Measurements from ENCODE around the gene PLA1A. TPM values are rescaled to one million over a fixed set of nuclear protein-coding genes. Genes with fewer than 3 reads are reported as not detected.

The PLA1A gene
- total RNA-seq, 1 experiment from 2014 or later = not detected

DNA sequence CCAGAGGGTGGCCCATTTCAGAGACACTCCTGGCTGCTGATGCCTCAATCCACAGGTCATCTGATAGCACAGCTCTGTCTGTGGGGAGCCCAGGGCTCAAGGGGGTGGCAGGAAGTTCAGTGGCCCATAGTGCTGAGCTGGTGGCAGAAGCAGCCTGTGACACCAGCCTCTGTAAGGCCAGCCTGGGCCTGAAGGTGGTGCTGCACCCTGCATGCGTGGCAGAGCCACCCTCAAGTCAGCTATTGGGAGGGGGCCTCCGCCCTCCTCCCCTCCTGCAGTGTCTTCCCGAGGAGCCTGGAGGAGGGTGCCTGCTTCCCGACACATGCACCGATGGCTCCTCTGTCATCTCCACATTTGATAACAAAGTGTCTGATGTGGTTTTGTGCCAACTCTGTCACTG, 3.0 kb downstream of the PLA1A start:
- CTCF ChIA-PET = interaction anchor here (0.6 to 1.4 kb wide), 2 partner anchors 76 to 214 kb away, joined by 3 to 4 read pairs; no protein-coding TSS in a partner anchor
- Histone ChIP-seq H3K36me3 (ENCODE audit: insufficient read depth, low read length, poor library complexity, severe bottlenecking) (no peaks in the 10 kb centered on the region), H3K4me1 (ENCODE audit: insufficient read depth, low read length, poor library complexity, severe bottlenecking) (no peaks in the 10 kb centered on the region), H3K4me3 (ENCODE audit: low read depth, low read length, poor library complexity, severe bottlenecking) (no peak overlapping the region), H3K9me3 (ENCODE audit: low read depth, low read length, poor library complexity, severe bottlenecking) (no peaks in the 10 kb centered on the region), H3K27me3 (replicated peaks; ENCODE audit: insufficient read depth, low read depth, low read length, poor library complexity) (no peaks in the 10 kb centered on the region), H3K27ac (ENCODE audit: low read depth, low read length, poor library complexity, severe bottlenecking) (no peak overlapping the region)
- POLR2A ChIA-PET (ENCODE audit: low non-redundant PET) = no interaction called here
- BruUV-seq (replicated peaks) = no TSS peak
- peak; percentile 58 for DNase-seq (ENCODE audit: low spot score)
- intact Hi-C loops (cut with micrococcal nuclease; ENCODE audit: unreplicated experiment) = loop anchor here (2.0 kb wide), 1 partner anchor 76 kb away; the partner anchor contains the start of gene COX17
- no peak for TF ChIP-seq EZH2 (IDR thresholded peaks at IDR 0.05; ENCODE audit: borderline replicate concordance, low read depth, low read length, poor library complexity, severe bottlenecking)
- TF ChIP-seq, protein P1, sequence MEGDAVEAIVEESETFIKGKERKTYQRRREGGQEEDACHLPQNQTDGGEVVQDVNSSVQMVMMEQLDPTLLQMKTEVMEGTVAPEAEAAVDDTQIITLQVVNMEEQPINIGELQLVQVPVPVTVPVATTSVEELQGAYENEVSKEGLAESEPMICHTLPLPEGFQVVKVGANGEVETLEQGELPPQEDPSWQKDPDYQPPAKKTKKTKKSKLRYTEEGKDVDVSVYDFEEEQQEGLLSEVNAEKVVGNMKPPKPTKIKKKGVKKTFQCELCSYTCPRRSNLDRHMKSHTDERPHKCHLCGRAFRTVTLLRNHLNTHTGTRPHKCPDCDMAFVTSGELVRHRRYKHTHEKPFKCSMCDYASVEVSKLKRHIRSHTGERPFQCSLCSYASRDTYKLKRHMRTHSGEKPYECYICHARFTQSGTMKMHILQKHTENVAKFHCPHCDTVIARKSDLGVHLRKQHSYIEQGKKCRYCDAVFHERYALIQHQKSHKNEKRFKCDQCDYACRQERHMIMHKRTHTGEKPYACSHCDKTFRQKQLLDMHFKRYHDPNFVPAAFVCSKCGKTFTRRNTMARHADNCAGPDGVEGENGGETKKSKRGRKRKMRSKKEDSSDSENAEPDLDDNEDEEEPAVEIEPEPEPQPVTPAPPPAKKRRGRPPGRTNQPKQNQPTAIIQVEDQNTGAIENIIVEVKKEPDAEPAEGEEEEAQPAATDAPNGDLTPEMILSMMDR (conservative IDR thresholded peaks at IDR 0.05; ENCODE audit: low read depth, low read length) = peak; percentile 72

DNA sequence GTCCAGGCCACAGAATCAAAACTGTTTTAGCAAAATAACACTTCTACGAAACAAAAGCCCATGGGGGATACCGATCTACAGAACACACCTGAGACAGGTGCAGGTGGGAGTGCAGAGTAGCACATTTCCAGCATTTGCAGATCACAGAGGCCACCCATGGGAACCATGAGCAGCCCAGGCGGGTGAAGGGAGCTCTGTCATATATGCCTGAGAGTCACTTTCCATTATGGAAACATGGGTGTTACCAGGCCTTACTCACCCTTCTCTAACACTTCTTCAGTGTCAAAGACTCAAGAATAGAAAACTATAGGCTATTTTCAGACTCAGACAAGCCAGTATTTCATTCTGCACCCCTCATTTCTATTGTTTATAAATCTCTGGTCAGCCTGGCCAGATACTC, 3.5 kb downstream of the PLA1A start:
- intact Hi-C loops (cut with micrococcal nuclease; ENCODE audit: unreplicated experiment) = loop anchor here (2.0 kb wide), 1 partner anchor 76 kb away; the partner anchor contains the start of gene COX17
- TF ChIP-seq, protein P1 (conservative IDR thresholded peaks at IDR 0.05; ENCODE audit: low read depth, low read length) = no peak
- no peak for TF ChIP-seq EZH2 (IDR thresholded peaks at IDR 0.05; ENCODE audit: borderline replicate concordance, low read depth, low read length, poor library complexity, severe bottlenecking)
- BruUV-seq (replicated peaks) = no TSS peak
- Histone ChIP-seq H3K9me3 (ENCODE audit: low read depth, low read length, poor library complexity, severe bottlenecking) (no peaks in the 10 kb centered on the region), H3K4me1 (ENCODE audit: insufficient read depth, low read length, poor library complexity, severe bottlenecking) (no peaks in the 10 kb centered on the region), H3K27ac (ENCODE audit: low read depth, low read length, poor library complexity, severe bottlenecking) (no peak overlapping the region), H3K27me3 (replicated peaks; ENCODE audit: insufficient read depth, low read depth, low read length, poor library complexity) (no peaks in the 10 kb centered on the region), H3K4me3 (ENCODE audit: low read depth, low read length, poor library complexity, severe bottlenecking) (no peak overlapping the region), H3K36me3 (ENCODE audit: insufficient read depth, low read length, poor library complexity, severe bottlenecking) (no peaks in the 10 kb centered on the region)
- CTCF ChIA-PET = interaction anchor here (0.6 to 1.4 kb wide), 2 partner anchors 76 to 214 kb away, joined by 3 to 4 read pairs; no protein-coding TSS in a partner anchor
- DNase-seq (ENCODE audit: low spot score) = no peak
- POLR2A ChIA-PET (ENCODE audit: low non-redundant PET) = no interaction called here

DNA sequence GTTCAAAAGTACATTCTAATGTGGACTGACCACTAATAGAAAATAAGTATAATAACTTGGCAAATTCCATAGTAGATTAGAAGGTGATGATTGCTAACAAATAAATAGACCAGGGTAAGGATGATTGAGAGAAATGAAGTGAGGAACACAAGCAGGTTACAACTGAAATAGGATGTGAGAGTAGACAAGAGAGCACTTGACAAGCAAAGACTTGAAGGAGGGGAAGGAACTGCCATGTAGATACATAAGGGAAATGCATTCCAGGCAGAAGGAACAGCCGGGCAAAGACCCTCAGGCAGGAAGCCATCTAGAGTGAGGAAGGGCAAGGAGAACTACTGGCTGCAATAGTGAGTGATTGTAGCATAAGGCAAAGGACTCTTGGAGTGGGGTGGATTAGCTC, 5.0 kb downstream of the PLA1A start:
- no TSS peak for BruUV-seq (replicated peaks)
- CTCF ChIA-PET = no interaction called here
- Histone ChIP-seq H3K4me3 (ENCODE audit: low read depth, low read length, poor library complexity, severe bottlenecking) (no peak overlapping the region), H3K27me3 (replicated peaks; ENCODE audit: insufficient read depth, low read depth, low read length, poor library complexity) (no peaks in the 10 kb centered on the region), H3K27ac (ENCODE audit: low read depth, low read length, poor library complexity, severe bottlenecking) (no peak overlapping the region), H3K9me3 (ENCODE audit: low read depth, low read length, poor library complexity, severe bottlenecking) (no peaks in the 10 kb centered on the region), H3K36me3 (ENCODE audit: insufficient read depth, low read length, poor library complexity, severe bottlenecking) (no peaks in the 10 kb centered on the region), H3K4me1 (ENCODE audit: insufficient read depth, low read length, poor library complexity, severe bottlenecking) (no peaks in the 10 kb centered on the region)
- intact Hi-C loops (cut with micrococcal nuclease; ENCODE audit: unreplicated experiment) = no loop called here
- POLR2A ChIA-PET (ENCODE audit: low non-redundant PET) = no interaction called here
- TF ChIP-seq EZH2 (IDR thresholded peaks at IDR 0.05; ENCODE audit: borderline replicate concordance, low read depth, low read length, poor library complexity, severe bottlenecking) = no peak
- DNase-seq (ENCODE audit: low spot score) = no peak

DNA sequence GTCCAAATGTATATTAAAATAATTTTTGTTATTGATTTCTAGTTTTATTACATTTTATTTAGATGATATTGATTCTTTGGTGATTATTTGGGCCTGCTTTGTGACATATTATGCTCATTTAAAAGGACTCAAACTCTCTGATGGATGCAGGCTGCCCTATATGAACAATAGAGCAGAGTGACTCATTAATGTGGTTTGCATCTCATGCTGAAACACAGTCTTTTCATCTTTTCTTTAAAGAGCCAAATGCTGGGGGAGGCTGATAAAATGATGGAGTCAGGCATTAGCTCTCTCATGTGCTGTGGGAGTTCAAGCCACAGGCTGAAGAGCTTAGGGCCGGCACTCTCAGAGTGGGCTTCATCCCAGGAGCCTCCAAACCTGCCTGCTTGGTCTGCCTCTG, 7.2 kb downstream of the PLA1A start:
- DNase-seq (ENCODE audit: low spot score) = no peak
- Histone ChIP-seq H3K27ac (ENCODE audit: low read depth, low read length, poor library complexity, severe bottlenecking) (no peak overlapping the region), H3K4me1 (ENCODE audit: insufficient read depth, low read length, poor library complexity, severe bottlenecking) (peaks cover 5% of the 10 kb centered on the region), H3K27me3 (replicated peaks; ENCODE audit: insufficient read depth, low read depth, low read length, poor library complexity) (no peaks in the 10 kb centered on the region), H3K4me3 (ENCODE audit: low read depth, low read length, poor library complexity, severe bottlenecking) (no peak overlapping the region), H3K36me3 (ENCODE audit: insufficient read depth, low read length, poor library complexity, severe bottlenecking) (no peaks in the 10 kb centered on the region), H3K9me3 (ENCODE audit: low read depth, low read length, poor library complexity, severe bottlenecking) (no peaks in the 10 kb centered on the region)
- BruUV-seq (replicated peaks) = no TSS peak
- TF ChIP-seq, protein P1 (conservative IDR thresholded peaks at IDR 0.05; ENCODE audit: low read depth, low read length) = no peak
- no peak for TF ChIP-seq EZH2 (IDR thresholded peaks at IDR 0.05; ENCODE audit: borderline replicate concordance, low read depth, low read length, poor library complexity, severe bottlenecking)
- ChIA-PET CTCF (no interaction called here), POLR2A (ENCODE audit: low non-redundant PET) (no interaction called here)
- intact Hi-C loops (cut with micrococcal nuclease; ENCODE audit: unreplicated experiment) = no loop called here

All from A673 (cell line).